Measurements from ENCODE around the gene MYH10. TPM values are rescaled to one million over a fixed set of nuclear protein-coding genes. Genes with fewer than 3 reads are reported as not detected.
A peak's percentile ranks its signal among the peaks of the same experiment; 100 is the strongest.

Gene MYH10
- total and polyA plus RNA-seq, 2 experiments from 2014 or later = 46.8 to 69.5 TPM

DNA sequence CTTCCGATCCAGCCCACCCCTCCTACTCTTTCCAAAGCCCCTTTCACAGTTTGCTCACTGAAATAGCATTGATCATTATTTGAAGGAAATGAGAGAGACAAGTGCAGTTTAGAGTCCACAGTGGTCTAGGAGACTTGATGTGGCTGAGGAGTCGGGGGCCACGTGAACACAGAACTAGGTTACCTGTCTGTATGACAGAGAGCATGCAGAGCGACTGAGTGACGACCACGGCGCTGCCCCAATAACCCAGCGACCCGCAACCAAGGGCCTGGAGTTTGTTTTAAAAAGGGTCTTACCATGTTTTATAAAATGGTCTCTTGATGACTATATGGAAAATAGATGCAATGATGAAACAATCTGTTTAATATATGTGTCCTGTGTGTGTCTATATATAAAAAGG lies 155.3 kb downstream of the MYH10 start:
- Histone ChIP-seq H3K79me2 (ENCODE audit: insufficient read depth) (peaks cover 38% of the 10 kb centered on the region), H2AFZ (no peak overlapping the region), H3F3A (ENCODE audit: insufficient read depth) (peaks cover 67% of the 10 kb centered on the region), H3K9me3 (ENCODE audit: low read depth) (no peaks in the 10 kb centered on the region), H3K4me3 (no peak overlapping the region), H3K4me1 (ENCODE audit: insufficient read depth) (peaks cover 19% of the 10 kb centered on the region), H3K27ac (no peak overlapping the region), H3K36me3 (ENCODE audit: low read depth) (peaks cover 33% of the 10 kb centered on the region), H3K9me2 (ENCODE audit: insufficient read depth) (no peaks in the 10 kb centered on the region), H3K27me3 (replicated peaks; ENCODE audit: insufficient read depth) (no peaks in the 10 kb centered on the region), H4K20me1 (ENCODE audit: insufficient read depth) (no peaks in the 10 kb centered on the region), H3K4me2 (ENCODE audit: unreplicated experiment) (no peak overlapping the region), H3K9ac (no peak overlapping the region)
- in situ Hi-C loops (cut with MboI) = no loop called here
- 96 to 97% methylated on average over 9 of the region's 9 CpGs for WGBS, 2 experiments (ENCODE audit: low coverage in 1 of 2, low lambda C conversion rate in 2 of 2, missing lambda C conversion rate in 2 of 2)
- no peak for DNase-seq
- no peak for TF ChIP-seq EZH2phosphoT487 (IDR thresholded peaks at IDR 0.05; ENCODE audit: insufficient read depth, low read depth)
- TF ChIP-seq EZH2 (IDR thresholded peaks at IDR 0.05; ENCODE audit: insufficient read depth, poor library complexity, severe bottlenecking) = no peak

DNA sequence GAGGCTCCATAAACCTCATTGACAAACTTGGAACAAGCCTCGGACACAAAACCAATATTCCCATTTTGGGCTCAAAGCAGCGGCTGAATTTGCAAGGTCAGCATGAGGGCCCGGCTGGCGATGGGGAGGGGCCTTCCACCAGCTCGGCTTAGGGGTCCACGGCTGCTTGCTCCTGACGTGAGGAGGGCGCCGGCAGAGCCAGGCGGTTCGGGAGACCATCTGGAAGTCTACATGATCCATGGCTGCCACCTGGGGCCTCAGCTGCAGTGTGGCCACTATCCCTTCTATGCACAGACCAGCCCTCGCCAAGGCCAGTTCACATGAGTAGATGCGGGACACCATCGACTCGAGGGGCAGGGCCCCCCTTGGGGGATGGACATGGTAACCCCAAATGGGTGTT lies 155.7 kb downstream of the MYH10 start:
- WGBS, 2 experiments (ENCODE audit: low coverage in 1 of 2, low lambda C conversion rate in 2 of 2, missing lambda C conversion rate in 2 of 2) = 76 to 77% methylated on average over 15 of the region's 15 CpGs
- Histone ChIP-seq H3K79me2 (ENCODE audit: insufficient read depth) (peaks cover 42% of the 10 kb centered on the region), H3F3A (ENCODE audit: insufficient read depth) (peaks cover 63% of the 10 kb centered on the region), H3K36me3 (ENCODE audit: low read depth) (peaks cover 35% of the 10 kb centered on the region), H3K27ac (no peak overlapping the region), H3K4me3 (no peak overlapping the region), H2AFZ (no peak overlapping the region), H4K20me1 (ENCODE audit: insufficient read depth) (no peaks in the 10 kb centered on the region), H3K9ac (no peak overlapping the region), H3K4me1 (ENCODE audit: insufficient read depth) (peaks cover 15% of the 10 kb centered on the region), H3K9me2 (ENCODE audit: insufficient read depth) (no peaks in the 10 kb centered on the region), H3K27me3 (replicated peaks; ENCODE audit: insufficient read depth) (no peaks in the 10 kb centered on the region), H3K9me3 (ENCODE audit: low read depth) (no peaks in the 10 kb centered on the region), H3K4me2 (ENCODE audit: unreplicated experiment) (no peak overlapping the region)
- in situ Hi-C loops (cut with MboI) = no loop called here
- DNase-seq = no peak
- no peak for TF ChIP-seq EZH2 (IDR thresholded peaks at IDR 0.05; ENCODE audit: insufficient read depth, poor library complexity, severe bottlenecking)

DNA sequence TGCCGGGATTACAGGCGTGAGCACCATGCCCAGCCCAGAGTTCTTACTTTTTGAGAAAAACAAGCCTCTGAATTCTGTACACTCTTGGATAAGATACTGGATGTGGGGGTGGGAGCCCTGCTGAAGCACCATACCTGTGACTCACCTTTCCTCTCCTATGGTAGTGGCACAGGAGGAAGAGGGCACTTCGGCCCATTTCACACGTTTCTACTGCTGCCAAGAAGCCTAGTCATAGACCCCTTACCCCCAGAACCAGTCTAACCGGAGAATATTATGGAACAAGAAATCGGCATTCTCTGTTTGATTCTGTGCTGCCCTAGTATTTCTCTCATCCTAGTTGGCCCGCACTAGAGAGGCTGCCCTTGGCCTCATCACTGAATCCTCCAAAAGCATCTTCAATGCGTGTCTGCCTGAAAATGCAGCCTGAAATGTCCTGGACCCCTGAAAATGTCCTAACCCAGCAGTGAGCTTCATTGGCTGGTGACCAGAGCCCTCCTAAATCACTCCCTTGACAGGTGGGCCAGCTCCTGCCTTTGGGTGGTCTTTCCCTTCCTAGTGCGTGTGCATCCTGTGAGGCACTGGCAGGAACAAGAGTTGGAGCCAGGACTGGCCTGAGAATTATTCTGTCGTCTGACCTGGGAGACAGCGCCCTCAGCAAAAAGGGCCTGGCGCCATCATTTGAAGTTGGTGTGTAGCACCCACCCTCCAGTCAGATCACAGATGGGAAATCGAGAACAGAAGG lies 156.9 kb downstream of the MYH10 start:
- Histone ChIP-seq H3K27ac (0 out of 2 replicates have a peak overlapping the region, but pooled peaks have one; percentile 5), H3K79me2 (ENCODE audit: insufficient read depth) (peaks cover 54% of the 10 kb centered on the region), H3F3A (ENCODE audit: insufficient read depth) (peaks cover 56% of the 10 kb centered on the region), H4K20me1 (ENCODE audit: insufficient read depth) (no peaks in the 10 kb centered on the region), H3K9ac (no peak overlapping the region), H3K4me2 (ENCODE audit: unreplicated experiment) (no peak overlapping the region), H3K4me1 (ENCODE audit: insufficient read depth) (peaks cover 5% of the 10 kb centered on the region), H3K27me3 (replicated peaks; ENCODE audit: insufficient read depth) (no peaks in the 10 kb centered on the region), H2AFZ (no peak overlapping the region), H3K9me2 (ENCODE audit: insufficient read depth) (no peaks in the 10 kb centered on the region), H3K36me3 (ENCODE audit: low read depth) (peaks cover 42% of the 10 kb centered on the region), H3K9me3 (ENCODE audit: low read depth) (no peaks in the 10 kb centered on the region), H3K4me3 (no peak overlapping the region)
- DNase-seq = no peak
- WGBS, 2 experiments (ENCODE audit: low coverage in 1 of 2, low lambda C conversion rate in 2 of 2, missing lambda C conversion rate in 2 of 2) = 89 to 92% methylated on average over 13 of the region's 13 CpGs
- no peak for TF ChIP-seq EZH2 (IDR thresholded peaks at IDR 0.05; ENCODE audit: insufficient read depth, poor library complexity, severe bottlenecking)
- in situ Hi-C loops (cut with MboI) = no loop called here

DNA sequence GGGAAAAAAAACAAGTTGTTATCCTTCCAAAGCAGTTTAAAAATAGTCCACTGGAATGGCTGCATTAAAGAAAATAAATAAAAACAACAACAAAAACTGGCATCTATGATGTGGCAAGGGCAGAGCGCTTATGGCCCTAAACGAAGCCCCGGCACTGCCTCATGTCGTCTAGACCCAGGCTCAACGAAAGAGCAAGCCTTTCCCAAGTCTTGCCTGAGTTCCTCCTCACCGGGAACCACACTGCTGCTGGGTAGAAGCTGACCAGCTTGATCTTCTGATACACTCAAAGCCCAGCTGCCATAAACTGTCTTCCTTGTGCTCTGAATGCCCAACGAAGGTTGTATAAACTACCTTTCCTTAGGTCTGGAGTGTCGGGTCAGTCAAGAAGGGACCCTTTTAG lies 157.9 kb downstream of the MYH10 start:
- Histone ChIP-seq H3K36me3 (ENCODE audit: low read depth) (peaks cover 51% of the 10 kb centered on the region), H3K27ac (no peak overlapping the region)
- 84 to 85% methylated on average over 8 of the region's 8 CpGs for WGBS, 2 experiments (ENCODE audit: low coverage in 1 of 2, low lambda C conversion rate in 2 of 2, missing lambda C conversion rate in 2 of 2)

More for the DNA sequence above, 157.9 kb downstream of the MYH10 start:
- TF ChIP-seq EZH2phosphoT487 (IDR thresholded peaks at IDR 0.05; ENCODE audit: insufficient read depth, low read depth) (no peak), EZH2 (IDR thresholded peaks at IDR 0.05; ENCODE audit: insufficient read depth, poor library complexity, severe bottlenecking) (no peak)
- H3K9me2 ChIP-seq (ENCODE audit: insufficient read depth) = no peaks in the 10 kb centered on the region
- no peak overlapping the region for H3K4me3 ChIP-seq
- H3K27me3 ChIP-seq (replicated peaks; ENCODE audit: insufficient read depth) = no peaks in the 10 kb centered on the region
- H3F3A ChIP-seq (ENCODE audit: insufficient read depth) = peaks cover 52% of the 10 kb centered on the region
- H3K9me3 ChIP-seq (ENCODE audit: low read depth) = no peaks in the 10 kb centered on the region
- in situ Hi-C loops (cut with MboI) = no loop called here
- H3K4me1 ChIP-seq (ENCODE audit: insufficient read depth) = no peaks in the 10 kb centered on the region
- no peak for DNase-seq
- H2AFZ ChIP-seq = no peak overlapping the region
- H3K79me2 ChIP-seq (ENCODE audit: insufficient read depth) = peaks cover 63% of the 10 kb centered on the region
- no peak overlapping the region for H3K9ac ChIP-seq
- no peak overlapping the region for H3K4me2 ChIP-seq (ENCODE audit: unreplicated experiment)
- no peaks in the 10 kb centered on the region for H4K20me1 ChIP-seq (ENCODE audit: insufficient read depth)
